HepG2 (cell line): ENCODE results near the gene ARHGEF26.

ENCODE experiments used
- CTCF ChIP-seq: sonication (generic); formaldehyde crosslinking; IDR thresholded peaks from 2 replicates; pipeline ENCODE4 v1.5.0; 2020; ENCODE audit warnings: mild to moderate bottlenecking, missing genetic modification reagents, moderate library complexity
- EED ChIP-seq: sonication (generic); formaldehyde crosslinking; IDR thresholded peaks from 2 replicates; pipeline ENCODE4 v1.5.0; 2020; ENCODE audit warnings: mild to moderate bottlenecking, missing genetic modification reagents
- FOXK1 ChIP-seq: sonication (generic); formaldehyde crosslinking; IDR thresholded peaks from 2 replicates; pipeline ENCODE4 v1.4.0; 2020; ENCODE audit warnings: low read depth, missing genetic modification reagents, borderline replicate concordance
- MEF2D ChIP-seq: sonication (generic); formaldehyde crosslinking; IDR thresholded peaks from 2 replicates; pipeline ENCODE4 v1.5.1; 2020; ENCODE audit warnings: mild to moderate bottlenecking, missing genetic modification reagents
- PRDM15 ChIP-seq: sonication (generic); formaldehyde crosslinking; IDR thresholded peaks from 2 replicates; pipeline ENCODE4 v1.4.0; 2020; ENCODE audit warnings: missing genetic modification reagents
- TAF1 ChIP-seq: sonication (generic); formaldehyde crosslinking; IDR thresholded peaks from 2 replicates; pipeline ENCODE4 v1.4.0; 2020; ENCODE audit warnings: missing genetic modification reagents
- ZBTB7A ChIP-seq: sonication (generic); formaldehyde crosslinking; IDR thresholded peaks from 2 replicates; pipeline ENCODE4 v1.8.0; 2022; ENCODE audit warnings: mild to moderate bottlenecking, missing genetic modification reagents

- no peak for TF ChIP-seq CTCF (CRISPR knock-in tag)
- TF ChIP-seq TAF1: no peak
- no peak for TF ChIP-seq MEF2D (CRISPR knock-in tag)
- no peak for TF ChIP-seq FOXK1 (CRISPR knock-in tag)
- no peak for TF ChIP-seq PRDM15 (CRISPR knock-in tag)
- TF ChIP-seq EED (CRISPR knock-in tag): no peak
- TF ChIP-seq ZBTB7A (CRISPR knock-in tag): no peak
Observed at GRCh38 chr3:154123906-154124305, 2.7 kb downstream of the ARHGEF26 start.
